SJCRH30 (cell line): ENCODE measurements around the gene ABCB4. TPM values are rescaled to one million over a fixed set of nuclear protein-coding genes. Genes with fewer than 3 reads are reported as not detected.
A peak's percentile ranks its signal among the peaks of the same experiment; 100 is the strongest.

Experiments used
- DNase-seq, 2 experiments: peaks; one replicate each; pipeline ENCODE4 v3.0.0-alpha.2; 2015 to 2020
- H3K27ac ChIP-seq: fragments of 250-450 bp; sonication (Bioruptor Pico); 2 replicates; pipeline ENCODE4 v1.5.1; 2020; ENCODE audit warnings: mild to moderate bottlenecking, moderate library complexity
- H3K27me3 ChIP-seq: fragments of 250-450 bp; sonication (Bioruptor Pico); 2 replicates; pipeline ENCODE4 v1.5.1; 2020; ENCODE audit warnings: mild to moderate bottlenecking, moderate library complexity
- H3K36me3 ChIP-seq: fragments of 250-450 bp; sonication (Bioruptor Pico); 2 replicates; pipeline ENCODE4 v1.5.1; 2020; ENCODE audit warnings: mild to moderate bottlenecking, moderate library complexity
- H3K4me1 ChIP-seq: fragments of 250-450 bp; sonication (Bioruptor Pico); 2 replicates; pipeline ENCODE4 v1.5.1; 2020; ENCODE audit warnings: mild to moderate bottlenecking, moderate library complexity
- H3K4me3 ChIP-seq: fragments of 250-450 bp; sonication (Bioruptor Pico); 2 replicates; pipeline ENCODE4 v1.5.1; 2020; ENCODE audit warnings: mild to moderate bottlenecking, moderate library complexity
- H3K9me3 ChIP-seq: fragments of 250-450 bp; sonication (Bioruptor Pico); replicated peaks from 2 replicates; pipeline ENCODE4 v1.5.1; 2020; ENCODE audit warnings: mild to moderate bottlenecking, moderate library complexity
- total RNA-seq: library from RNA; depleted of rRNA; stranded (reverse); fragments of >200 nt; shearing (Covaris generic); gene quantifications from 2 replicates; pipeline ENCODE4 v1.2.3, GENCODE V29; 2014; rRNA removed

Gene ABCB4
- total RNA-seq, 1 experiment from 2014 or later = 0.06 TPM

DNA sequence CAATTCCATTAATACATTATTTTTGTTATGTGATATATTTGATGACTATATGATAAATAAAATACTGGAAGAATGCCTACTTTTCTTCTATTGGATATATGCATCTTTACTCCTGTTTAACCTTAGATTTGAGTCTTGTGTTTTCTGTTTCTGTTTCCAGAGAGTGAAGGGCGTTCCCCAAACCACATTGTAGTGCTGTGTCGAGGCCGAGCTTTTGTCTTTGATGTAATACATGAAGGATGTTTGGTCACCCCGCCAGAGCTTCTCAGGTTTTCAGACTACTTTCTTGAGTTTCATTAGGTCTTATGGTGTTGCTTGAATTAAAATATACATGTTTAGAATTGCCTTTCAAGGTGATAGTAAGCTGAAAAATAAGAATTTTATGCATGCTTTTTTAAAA is 106.3 kb downstream of the ABCB4 start:
- Histone ChIP-seq H3K4me3 (no peak overlapping the region), H3K4me1 (no peaks in the 10 kb centered on the region), H3K27ac (no peak overlapping the region), H3K36me3 (no peaks in the 10 kb centered on the region), H3K27me3 (no peaks in the 10 kb centered on the region), H3K9me3 (no peaks in the 10 kb centered on the region)
- DNase-seq = no peak

DNA sequence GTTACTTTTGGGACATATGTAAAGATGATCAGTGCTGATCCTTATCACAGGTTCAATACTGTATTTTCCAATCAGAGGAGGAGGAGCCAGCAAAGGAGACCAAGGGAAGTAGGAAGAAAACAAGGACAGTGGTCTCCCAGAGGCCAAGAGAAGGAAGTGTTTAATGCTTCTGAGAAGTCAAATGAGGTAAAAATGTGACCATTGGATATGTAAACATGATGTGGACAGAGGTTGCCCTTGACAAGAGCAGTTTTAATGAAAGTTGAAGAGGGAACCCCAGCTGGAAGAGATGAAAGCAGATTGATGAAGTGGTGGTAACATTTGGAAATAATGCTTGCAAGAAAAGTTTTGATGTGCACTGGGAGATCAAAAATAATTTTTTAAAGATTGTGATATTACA is 111.2 kb downstream of the ABCB4 start:
- Histone ChIP-seq H3K9me3 (no peaks in the 10 kb centered on the region), H3K27ac (no peak overlapping the region), H3K4me1 (no peaks in the 10 kb centered on the region), H3K27me3 (no peaks in the 10 kb centered on the region), H3K36me3 (no peaks in the 10 kb centered on the region; the same call in 1 of the 2 replicates), H3K4me3 (no peak overlapping the region)
- DNase-seq = no peak

GRCh38 chr7:87363342-87363741 is 112.1 kb downstream of the ABCB4 start:
- Histone ChIP-seq H3K4me3 (no peak overlapping the region), H3K27me3 (no peaks in the 10 kb centered on the region), H3K27ac (no peak overlapping the region), H3K4me1 (no peaks in the 10 kb centered on the region), H3K36me3 (no peaks in the 10 kb centered on the region; the same call in 1 of the 2 replicates), H3K9me3 (no peaks in the 10 kb centered on the region)
- no peak for DNase-seq

- Histone ChIP-seq H3K9me3 (no peaks in the 10 kb centered on the region), H3K27ac (no peak overlapping the region), H3K4me3 (no peak overlapping the region), H3K36me3 (peaks cover 1% of the 10 kb centered on the region; the same call in 1 of the 2 replicates), H3K4me1 (no peaks in the 10 kb centered on the region), H3K27me3 (no peaks in the 10 kb centered on the region)
- no peak for DNase-seq
Observed at GRCh38 chr7:87361320-87361719, 114.2 kb downstream of the ABCB4 start.

DNA sequence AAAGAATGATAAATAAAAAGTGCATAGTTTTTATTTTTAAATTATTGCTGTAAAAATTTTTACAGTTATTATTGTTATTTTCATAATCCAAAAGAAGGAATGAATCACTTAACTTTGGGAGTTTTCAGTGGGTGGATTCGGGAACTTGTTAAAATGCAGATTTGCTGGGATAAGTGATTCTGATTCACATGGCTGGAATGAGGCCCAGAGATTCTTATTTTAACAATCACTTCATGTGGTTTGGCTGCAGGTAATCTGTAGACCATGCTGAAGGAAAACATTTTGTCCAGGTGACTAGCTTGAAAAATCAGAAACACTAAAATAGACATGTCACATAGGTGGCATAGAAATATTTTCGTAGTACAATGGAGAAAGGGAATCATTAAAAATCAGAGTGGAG is 116.1 kb downstream of the ABCB4 start:
- Histone ChIP-seq H3K27ac (no peak overlapping the region), H3K9me3 (peaks cover 2% of the 10 kb centered on the region; the same call in 1 of the 2 replicates), H3K4me3 (no peak overlapping the region), H3K4me1 (no peaks in the 10 kb centered on the region), H3K27me3 (no peaks in the 10 kb centered on the region), H3K36me3 (peaks cover 15% of the 10 kb centered on the region)
- DNase-seq = no peak

- no peak overlapping the region for H3K4me3 ChIP-seq
- H3K9me3 ChIP-seq = peaks cover 6% of the 10 kb centered on the region; the same call in 1 of the 2 replicates
- DNase-seq = no peak
- H3K4me1 ChIP-seq = no peaks in the 10 kb centered on the region
- H3K27ac ChIP-seq = no peak overlapping the region
- peaks cover 32% of the 10 kb centered on the region for H3K36me3 ChIP-seq
- H3K27me3 ChIP-seq = no peaks in the 10 kb centered on the region
Observed at GRCh38 chr7:87356448-87356847, 119.0 kb downstream of the ABCB4 start.

- DNase-seq = peak; percentile 24 to 57
- peaks cover 6% of the 10 kb centered on the region; the same call in 1 of the 2 replicates for H3K9me3 ChIP-seq
- H3K27me3 ChIP-seq = no peaks in the 10 kb centered on the region
- no peak overlapping the region for H3K27ac ChIP-seq
- no peaks in the 10 kb centered on the region for H3K4me1 ChIP-seq
- H3K4me3 ChIP-seq = no peak overlapping the region
- peaks cover 38% of the 10 kb centered on the region for H3K36me3 ChIP-seq
Observed at GRCh38 chr7:87354749-87355148, 120.7 kb downstream of the ABCB4 start.

Other genes starting within 250 kb of the ABCB4 start
- 11.0 and 15.7 TPM in 2 replicates for gene CROT, start 130.0 kb downstream of the ABCB4 start, total RNA-seq
- gene ABCB1, start 125.2 kb upstream of the ABCB4 start, total RNA-seq = not detected in 2 replicates
- 0.06 and 0.13 TPM in 2 replicates for gene RUNDC3B, start 152.7 kb upstream of the ABCB4 start, total RNA-seq